SK-N-SH treated with all-trans-retinoic acid at 6 μM for 48 hours (cell line): ENCODE data around the gene CHML.

Source experiments
- ATAC-seq: fragments of 200-7000 bp; cut with Tn5 transposase; 3 replicates; pipeline ENCODE4 v1.9.1; 2020; ENCODE audit warnings: mild to moderate bottlenecking, moderate library complexity
- ARNTL ChIP-seq: fragments of 450-650 bp; formaldehyde crosslinking; IDR thresholded peaks from 2 replicates; pipeline ENCODE4 v1.5.0; 2020; ENCODE audit warnings: low read depth, mild to moderate bottlenecking, moderate library complexity, borderline replicate concordance
- BACH2 ChIP-seq: fragments of 250-450 bp; sonication (Bioruptor Pico); IDR thresholded peaks from 2 replicates; pipeline ENCODE4 v1.9.0; 2021; ENCODE audit warnings: mild to moderate bottlenecking, borderline replicate concordance
- CREB5 ChIP-seq: fragments of 250-450 bp; sonication (Bioruptor Pico); IDR thresholded peaks from 2 replicates; pipeline ENCODE4 v1.5.1; 2020; ENCODE audit warnings: low read depth, mild to moderate bottlenecking, moderate library complexity
- CSDC2 ChIP-seq: fragments of 250-450 bp; sonication (Bioruptor Pico); IDR thresholded peaks from 2 replicates; pipeline ENCODE4 v1.5.0; 2020; ENCODE audit warnings: mild to moderate bottlenecking, moderate library complexity
- ESRRG ChIP-seq: fragments of 250-450 bp; sonication (Bioruptor Pico); IDR thresholded peaks from 2 replicates; pipeline ENCODE4 v1.6.1; 2021; ENCODE audit warnings: mild to moderate bottlenecking
- GLIS3 ChIP-seq: fragments of 250-450 bp; sonication (Bioruptor Pico); IDR thresholded peaks from 2 replicates; pipeline ENCODE4 v1.5.0; 2020; ENCODE audit warnings: mild to moderate bottlenecking, moderate library complexity
- ISL1 ChIP-seq: fragments of 250-450 bp; sonication (Bioruptor Pico); IDR thresholded peaks from 2 replicates; pipeline ENCODE4 v2.1.2; 2022; ENCODE audit warnings: mild to moderate bottlenecking, moderate library complexity
- OSR1 ChIP-seq: fragments of 250-450 bp; sonication (Bioruptor Pico); IDR thresholded peaks from 2 replicates; pipeline ENCODE4 v1.8.0; 2022; ENCODE audit warnings: moderate library complexity, mild to moderate bottlenecking, inconsistent platforms
- PPARA ChIP-seq: fragments of 250-450 bp; sonication (Bioruptor Pico); IDR thresholded peaks from 2 replicates; pipeline ENCODE4 v1.5.0; 2020; ENCODE audit warnings: mild to moderate bottlenecking, borderline replicate concordance
- RARB ChIP-seq: fragments of 250-450 bp; sonication (Bioruptor Pico); IDR thresholded peaks from 2 replicates; pipeline ENCODE4 v1.8.0; 2021; ENCODE audit warnings: mild to moderate bottlenecking, moderate library complexity
- SNAI2 ChIP-seq: fragments of 250-450 bp; sonication (Bioruptor Pico); IDR thresholded peaks from 2 replicates; pipeline ENCODE4 v1.5.0; 2020; ENCODE audit warnings: mild to moderate bottlenecking, moderate library complexity
- TCF4 ChIP-seq: fragments of 250-450 bp; sonication (Bioruptor Pico); IDR thresholded peaks from 2 replicates; pipeline ENCODE4 v1.8.0; 2021; ENCODE audit warnings: mild to moderate bottlenecking, moderate library complexity, borderline replicate concordance
- TOX ChIP-seq: fragments of 250-450 bp; sonication (Bioruptor Pico); IDR thresholded peaks from 2 replicates; pipeline ENCODE4 v1.8.0; 2021; ENCODE audit warnings: mild to moderate bottlenecking, moderate library complexity, borderline replicate concordance
- ZC3H10 ChIP-seq: fragments of 250-450 bp; sonication (Bioruptor Pico); IDR thresholded peaks from 2 replicates; pipeline ENCODE4 v1.5.1; 2021; ENCODE audit warnings: mild to moderate bottlenecking, moderate library complexity
- ZFP3 ChIP-seq: fragments of 250-450 bp; sonication (Bioruptor Pico); IDR thresholded peaks from 2 replicates; pipeline ENCODE4 v1.5.0; 2020; ENCODE audit warnings: mild to moderate bottlenecking, moderate library complexity
- ZFP30 ChIP-seq: fragments of 450-650 bp; formaldehyde crosslinking; IDR thresholded peaks from 2 replicates; pipeline ENCODE4 v1.5.0; 2022; ENCODE audit warnings: mild to moderate bottlenecking, moderate library complexity
- ZNF565 ChIP-seq: fragments of 450-650 bp; formaldehyde crosslinking; conservative IDR thresholded peaks from 2 replicates; pipeline ENCODE4 v1.5.0; 2020; ENCODE audit warnings: low read depth, mild to moderate bottlenecking, moderate library complexity
- ZNF70 ChIP-seq: fragments of 450-650 bp; formaldehyde crosslinking; IDR thresholded peaks from 2 replicates; pipeline ENCODE4 v1.5.0; 2020; ENCODE audit warnings: mild to moderate bottlenecking, moderate library complexity
- ZNF8 ChIP-seq: fragments of 450-650 bp; formaldehyde crosslinking; IDR thresholded peaks from 2 replicates; pipeline ENCODE4 v1.5.0; 2020; ENCODE audit warnings: mild to moderate bottlenecking, moderate library complexity
- TF ChIP-seq, protein P1 (sequence below): fragments of 250-450 bp; sonication (Bioruptor Pico); IDR thresholded peaks from 2 replicates; pipeline ENCODE4 v1.5.0; 2020; ENCODE audit warnings: mild to moderate bottlenecking, moderate library complexity
- TF ChIP-seq, protein P2 (sequence below): fragments of 250-450 bp; sonication (Bioruptor Pico); IDR thresholded peaks from 2 replicates; pipeline ENCODE4 v1.5.1; 2021; ENCODE audit warnings: mild to moderate bottlenecking, moderate library complexity
- TF ChIP-seq, protein P3 (sequence below): fragments of 250-450 bp; sonication (Bioruptor Pico); IDR thresholded peaks from 2 replicates; pipeline ENCODE4 v1.8.0; 2021; ENCODE audit warnings: low read depth, mild to moderate bottlenecking, moderate library complexity, borderline replicate concordance

CHML gene

GRCh38 chr1:241593186-241593585 lies 47.0 kb downstream of the CHML start (continued):
- TF ChIP-seq, protein P1, sequence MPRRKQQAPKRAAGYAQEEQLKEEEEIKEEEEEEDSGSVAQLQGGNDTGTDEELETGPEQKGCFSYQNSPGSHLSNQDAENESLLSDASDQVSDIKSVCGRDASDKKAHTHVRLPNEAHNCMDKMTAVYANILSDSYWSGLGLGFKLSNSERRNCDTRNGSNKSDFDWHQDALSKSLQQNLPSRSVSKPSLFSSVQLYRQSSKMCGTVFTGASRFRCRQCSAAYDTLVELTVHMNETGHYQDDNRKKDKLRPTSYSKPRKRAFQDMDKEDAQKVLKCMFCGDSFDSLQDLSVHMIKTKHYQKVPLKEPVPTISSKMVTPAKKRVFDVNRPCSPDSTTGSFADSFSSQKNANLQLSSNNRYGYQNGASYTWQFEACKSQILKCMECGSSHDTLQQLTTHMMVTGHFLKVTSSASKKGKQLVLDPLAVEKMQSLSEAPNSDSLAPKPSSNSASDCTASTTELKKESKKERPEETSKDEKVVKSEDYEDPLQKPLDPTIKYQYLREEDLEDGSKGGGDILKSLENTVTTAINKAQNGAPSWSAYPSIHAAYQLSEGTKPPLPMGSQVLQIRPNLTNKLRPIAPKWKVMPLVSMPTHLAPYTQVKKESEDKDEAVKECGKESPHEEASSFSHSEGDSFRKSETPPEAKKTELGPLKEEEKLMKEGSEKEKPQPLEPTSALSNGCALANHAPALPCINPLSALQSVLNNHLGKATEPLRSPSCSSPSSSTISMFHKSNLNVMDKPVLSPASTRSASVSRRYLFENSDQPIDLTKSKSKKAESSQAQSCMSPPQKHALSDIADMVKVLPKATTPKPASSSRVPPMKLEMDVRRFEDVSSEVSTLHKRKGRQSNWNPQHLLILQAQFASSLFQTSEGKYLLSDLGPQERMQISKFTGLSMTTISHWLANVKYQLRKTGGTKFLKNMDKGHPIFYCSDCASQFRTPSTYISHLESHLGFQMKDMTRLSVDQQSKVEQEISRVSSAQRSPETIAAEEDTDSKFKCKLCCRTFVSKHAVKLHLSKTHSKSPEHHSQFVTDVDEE, result no peak
- TF ChIP-seq TOX (CRISPR knock-in tag) (no peak), BACH2 (no peak), ZNF8 (CRISPR knock-in tag) (no peak), CSDC2 (CRISPR knock-in tag) (no peak)
- TF ChIP-seq, protein P2, sequence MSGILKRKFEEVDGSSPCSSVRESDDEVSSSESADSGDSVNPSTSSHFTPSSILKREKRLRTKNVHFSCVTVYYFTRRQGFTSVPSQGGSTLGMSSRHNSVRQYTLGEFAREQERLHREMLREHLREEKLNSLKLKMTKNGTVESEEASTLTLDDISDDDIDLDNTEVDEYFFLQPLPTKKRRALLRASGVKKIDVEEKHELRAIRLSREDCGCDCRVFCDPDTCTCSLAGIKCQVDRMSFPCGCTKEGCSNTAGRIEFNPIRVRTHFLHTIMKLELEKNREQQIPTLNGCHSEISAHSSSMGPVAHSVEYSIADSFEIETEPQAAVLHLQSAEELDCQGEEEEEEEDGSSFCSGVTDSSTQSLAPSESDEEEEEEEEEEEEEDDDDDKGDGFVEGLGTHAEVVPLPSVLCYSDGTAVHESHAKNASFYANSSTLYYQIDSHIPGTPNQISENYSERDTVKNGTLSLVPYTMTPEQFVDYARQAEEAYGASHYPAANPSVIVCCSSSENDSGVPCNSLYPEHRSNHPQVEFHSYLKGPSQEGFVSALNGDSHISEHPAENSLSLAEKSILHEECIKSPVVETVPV (CRISPR knock-in tag), result no peak

- ATAC-seq, result peak; percentile 75
Observed at GRCh38 chr1:241592273-241592958, 47.8 kb downstream of the CHML start.

DNA sequence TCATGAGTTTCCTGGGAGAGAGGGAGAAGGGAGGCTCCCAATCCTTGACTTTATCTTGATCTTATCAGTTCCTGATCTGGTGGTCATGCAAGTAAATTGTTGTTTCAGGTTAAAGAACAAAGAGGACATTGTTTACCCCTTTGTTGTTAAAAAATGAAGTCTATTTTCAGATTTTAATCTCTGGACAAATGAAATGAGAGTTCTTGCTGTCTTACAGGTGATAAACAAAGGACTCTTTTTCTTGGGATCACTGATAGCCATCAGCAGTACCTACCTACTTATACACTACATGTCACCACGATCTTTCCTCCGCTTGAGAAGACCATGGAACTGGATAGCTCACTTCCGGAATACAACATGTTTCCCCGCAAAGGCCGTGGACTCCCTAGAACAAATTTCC lies 48.4 kb downstream of the CHML start:
- no peak for TF ChIP-seq ARNTL (CRISPR knock-in tag)
- TF ChIP-seq TCF4 (CRISPR knock-in tag), result no peak
- no peak for TF ChIP-seq OSR1 (CRISPR knock-in tag)
- TF ChIP-seq, protein P1, result no peak
- no peak for TF ChIP-seq ESRRG (CRISPR knock-in tag)
- no peak for TF ChIP-seq CREB5 (CRISPR knock-in tag)
- TF ChIP-seq ZNF565 (CRISPR knock-in tag), result no peak
- TF ChIP-seq RARB (CRISPR knock-in tag), result no peak
- TF ChIP-seq PPARA (CRISPR knock-in tag), result no peak
- TF ChIP-seq SNAI2, result no peak
- TF ChIP-seq GLIS3 (CRISPR knock-in tag), result no peak
- TF ChIP-seq ZNF8 (CRISPR knock-in tag), result no peak
- no peak for TF ChIP-seq BACH2
- TF ChIP-seq TOX (CRISPR knock-in tag), result no peak
- TF ChIP-seq ZFP30, result no peak
- no peak for TF ChIP-seq ZC3H10 (CRISPR knock-in tag)
- no peak for TF ChIP-seq ISL1 (CRISPR knock-in tag)
- no peak for ATAC-seq

More at GRCh38 chr1:241592273-241592958, 47.8 kb downstream of the CHML start:
- TF ChIP-seq ZFP3 (CRISPR knock-in tag) (no peak), RARB (CRISPR knock-in tag) (no peak)

GRCh38 chr1:241591317-241591716 lies 48.9 kb downstream of the CHML start:
- 0 out of 3 replicates have a peak, but pooled peaks have one; percentile 34 for ATAC-seq
- no peak for TF ChIP-seq SNAI2
- TF ChIP-seq CSDC2 (CRISPR knock-in tag), result no peak
- TF ChIP-seq ARNTL (CRISPR knock-in tag), result no peak
- no peak for TF ChIP-seq ZNF565 (CRISPR knock-in tag)
- TF ChIP-seq OSR1 (CRISPR knock-in tag), result no peak
- TF ChIP-seq, protein P3, sequence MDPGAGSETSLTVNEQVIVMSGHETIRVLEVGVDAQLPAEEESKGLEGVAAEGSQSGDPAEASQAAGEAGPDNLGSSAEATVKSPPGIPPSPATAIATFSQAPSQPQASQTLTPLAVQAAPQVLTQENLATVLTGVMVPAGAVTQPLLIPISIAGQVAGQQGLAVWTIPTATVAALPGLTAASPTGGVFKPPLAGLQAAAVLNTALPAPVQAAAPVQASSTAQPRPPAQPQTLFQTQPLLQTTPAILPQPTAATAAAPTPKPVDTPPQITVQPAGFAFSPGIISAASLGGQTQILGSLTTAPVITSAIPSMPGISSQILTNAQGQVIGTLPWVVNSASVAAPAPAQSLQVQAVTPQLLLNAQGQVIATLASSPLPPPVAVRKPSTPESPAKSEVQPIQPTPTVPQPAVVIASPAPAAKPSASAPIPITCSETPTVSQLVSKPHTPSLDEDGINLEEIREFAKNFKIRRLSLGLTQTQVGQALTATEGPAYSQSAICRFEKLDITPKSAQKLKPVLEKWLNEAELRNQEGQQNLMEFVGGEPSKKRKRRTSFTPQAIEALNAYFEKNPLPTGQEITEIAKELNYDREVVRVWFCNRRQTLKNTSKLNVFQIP (CRISPR knock-in tag), result no peak
- TF ChIP-seq TOX (CRISPR knock-in tag), result no peak
- TF ChIP-seq ESRRG (CRISPR knock-in tag), result no peak
- TF ChIP-seq TCF4 (CRISPR knock-in tag), result no peak
- TF ChIP-seq ZNF8 (CRISPR knock-in tag), result no peak
- TF ChIP-seq ZNF70 (CRISPR knock-in tag), result no peak
- no peak for TF ChIP-seq ZFP30
- TF ChIP-seq CREB5 (CRISPR knock-in tag), result no peak
